Gastrocnemius medialis (tissue), 4 donors: ENCODE data around the gene HSPG2. TPM values are rescaled to one million over a fixed set of nuclear protein-coding genes. Genes with fewer than 3 reads are reported as not detected.

Source experiments
- ATAC-seq, 2 donors: fragments of 150-250 bp; one replicate each; pipeline ENCODE4 v1.9.1; 2016
- DNase-seq, 2 donors: peaks; one replicate each; pipeline ENCODE4 v3.0.0-alpha.2; 2019
- H3K27ac ChIP-seq, 4 donors: fragments of 200-600 bp; sonication (generic); 1 replicate in 1 of 4; 2 replicates in 3 of 4; pipeline ENCODE4 v1.5.1; 2016 to 2018; ENCODE audit warnings: mild to moderate bottlenecking in 2 of 4, moderate library complexity in 1 of 4
- H3K27me3 ChIP-seq, 3 donors: fragments of 200-600 bp; sonication (generic) in 2 of 3; 1 replicate in 1 of 3; 2 replicates in 2 of 3; pipeline versions ENCODE4 v1.5.1 to v1.6.0; 2016 to 2019; ENCODE audit warnings: mild to moderate bottlenecking in 1 of 3, moderate library complexity in 1 of 3
- H3K36me3 ChIP-seq, 2 donors: fragments of 200-600 bp; sonication (generic) in 1 of 2; one replicate each; pipeline ENCODE4 v1.5.1; 2017 to 2018
- H3K4me1 ChIP-seq, 2 donors: fragments of 200-600 bp; sonication (generic) in 1 of 2; one replicate each; pipeline ENCODE4 v1.5.1; 2016 to 2017; ENCODE audit warnings: mild to moderate bottlenecking in 2 of 2
- H3K4me3 ChIP-seq, 4 donors: fragments of 200-600 bp; sonication (generic) in 3 of 4; 1 replicate in 1 of 4; 2 replicates in 3 of 4; pipeline ENCODE4 v1.5.1; 2016 to 2019; ENCODE audit warnings: mild to moderate bottlenecking in 2 of 4
- H3K9me3 ChIP-seq, 3 donors: fragments of 200-600 bp; sonication (generic) in 2 of 3; 1 replicate in 1 of 3; 2 replicates in 2 of 3; pipeline ENCODE4 v1.5.1; 2016 to 2019
- CTCF ChIP-seq, 5 experiments: fragments of 450-650 bp in 3 of 5; fragments of 200-600 bp in 2 of 5; sonication (generic) in 2 of 5; IDR thresholded peaks in 4 of 5; conservative IDR thresholded peaks in 1 of 5; 1 replicate in 4 of 5; 2 replicates in 1 of 5; pipeline ENCODE4 v1.5.1; 2016 to 2019; ENCODE audit warnings: antibody characterized with exemption in 5 of 5, mild to moderate bottlenecking in 3 of 5, moderate library complexity in 3 of 5
- POLR2A ChIP-seq, 2 donors: fragments of 450-650 bp; IDR thresholded peaks; one replicate each; pipeline ENCODE4 v1.6.1; 2017; ENCODE audit warnings: antibody characterized with exemption in 2 of 2, mild to moderate bottlenecking in 2 of 2, moderate library complexity in 2 of 2
- in situ Hi-C, 4 donors: fragments of 200-750 bp; cut with MboI; loops; one replicate each; pipeline versions ENCODE4 v1.15.0 to v1.8.0; 2017; ENCODE audit warnings: low sequenced_read_pairs in 4 of 4
- intact Hi-C: fragments of 100-400 bp; cut with DNase I; formaldehyde crosslinking; loops from one replicate; pipeline ENCODE4 v1.15.1; 2023; ENCODE audit warnings: low total_unique reads
- total RNA-seq, 4 donors: library from RNA; depleted of rRNA; stranded (reverse); fragments of >200 nt; gene quantifications; one replicate each; pipeline versions ENCODE4 v1.1.0 to v1.2.3, GENCODE V29; 2016

Gene HSPG2
- total RNA-seq, 4 donors from 2014 or later, result 68.9 to 108 (median 83.5) TPM

GRCh38 chr1:21888500-21888899 is 48.6 kb downstream of the HSPG2 start:
- DNase-seq (no peak), ATAC-seq (no peak)
- no peak overlapping the region for H3K4me3 ChIP-seq
- no peak overlapping the region for H3K27ac ChIP-seq
- in situ Hi-C loops, result no loop called here
- no peak for TF ChIP-seq POLR2A (IDR thresholded peaks at IDR 0.05)
- TF ChIP-seq CTCF (IDR thresholded peaks at IDR 0.05 in 4 of 5, conservative IDR thresholded peaks at IDR 0.05 in 1 of 5), result no peak
- no peaks in the 10 kb centered on the region for H3K27me3 ChIP-seq
- peaks cover 0 to under 1% of the 10 kb centered on the region in 2 donors for H3K4me1 ChIP-seq
- H3K9me3 ChIP-seq, result no peaks in the 10 kb centered on the region
- H3K36me3 ChIP-seq, result peaks cover 0 to 71% of the 10 kb centered on the region in 2 donors
- intact Hi-C loops, result no loop called here

- TF ChIP-seq POLR2A (IDR thresholded peaks at IDR 0.05), result no peak
- TF ChIP-seq CTCF (IDR thresholded peaks at IDR 0.05 in 4 of 5, conservative IDR thresholded peaks at IDR 0.05 in 1 of 5), result no peak
- in situ Hi-C loops, result no loop called here
- Histone ChIP-seq H3K27me3 (no peaks in the 10 kb centered on the region), H3K4me3 (no peak overlapping the region), H3K9me3 (no peaks in the 10 kb centered on the region), H3K27ac (no peak overlapping the region), H3K36me3 (peaks cover 0 to 71% of the 10 kb centered on the region in 2 donors), H3K4me1 (no peaks in the 10 kb centered on the region)
- intact Hi-C loops, result no loop called here
- no peak for DNase-seq
- ATAC-seq, result no peak
Observed at GRCh38 chr1:21887796-21888195, 49.3 kb downstream of the HSPG2 start.

- Histone ChIP-seq H3K4me3 (no peak overlapping the region), H3K27ac (no peak overlapping the region), H3K27me3 (no peaks in the 10 kb centered on the region), H3K36me3 (peaks cover 0 to 71% of the 10 kb centered on the region in 2 donors), H3K4me1 (no peaks in the 10 kb centered on the region), H3K9me3 (no peaks in the 10 kb centered on the region)
- DNase-seq, result no peak
- TF ChIP-seq CTCF (IDR thresholded peaks at IDR 0.05 in 4 of 5, conservative IDR thresholded peaks at IDR 0.05 in 1 of 5) (no peak), POLR2A (IDR thresholded peaks at IDR 0.05) (no peak)
- intact Hi-C loops, result no loop called here
- in situ Hi-C loops, result no loop called here
- ATAC-seq, result no peak
Observed at GRCh38 chr1:21887216-21887736, 49.8 kb downstream of the HSPG2 start.

GRCh38 chr1:21886486-21887215 is 50.5 kb downstream of the HSPG2 start:
- Histone ChIP-seq H3K36me3 (peaks cover 0 to 71% of the 10 kb centered on the region in 2 donors), H3K27ac (no peak overlapping the region), H3K4me3 (no peak overlapping the region), H3K4me1 (no peaks in the 10 kb centered on the region), H3K27me3 (no peaks in the 10 kb centered on the region), H3K9me3 (no peaks in the 10 kb centered on the region)
- DNase-seq, result no peak
- in situ Hi-C loops, result no loop called here
- ATAC-seq, result no peak
- intact Hi-C loops, result no loop called here
- no peak for TF ChIP-seq POLR2A (IDR thresholded peaks at IDR 0.05)
- no peak for TF ChIP-seq CTCF (IDR thresholded peaks at IDR 0.05 in 4 of 5, conservative IDR thresholded peaks at IDR 0.05 in 1 of 5)
